ENCODE data around the gene DAAM1.

DNA sequence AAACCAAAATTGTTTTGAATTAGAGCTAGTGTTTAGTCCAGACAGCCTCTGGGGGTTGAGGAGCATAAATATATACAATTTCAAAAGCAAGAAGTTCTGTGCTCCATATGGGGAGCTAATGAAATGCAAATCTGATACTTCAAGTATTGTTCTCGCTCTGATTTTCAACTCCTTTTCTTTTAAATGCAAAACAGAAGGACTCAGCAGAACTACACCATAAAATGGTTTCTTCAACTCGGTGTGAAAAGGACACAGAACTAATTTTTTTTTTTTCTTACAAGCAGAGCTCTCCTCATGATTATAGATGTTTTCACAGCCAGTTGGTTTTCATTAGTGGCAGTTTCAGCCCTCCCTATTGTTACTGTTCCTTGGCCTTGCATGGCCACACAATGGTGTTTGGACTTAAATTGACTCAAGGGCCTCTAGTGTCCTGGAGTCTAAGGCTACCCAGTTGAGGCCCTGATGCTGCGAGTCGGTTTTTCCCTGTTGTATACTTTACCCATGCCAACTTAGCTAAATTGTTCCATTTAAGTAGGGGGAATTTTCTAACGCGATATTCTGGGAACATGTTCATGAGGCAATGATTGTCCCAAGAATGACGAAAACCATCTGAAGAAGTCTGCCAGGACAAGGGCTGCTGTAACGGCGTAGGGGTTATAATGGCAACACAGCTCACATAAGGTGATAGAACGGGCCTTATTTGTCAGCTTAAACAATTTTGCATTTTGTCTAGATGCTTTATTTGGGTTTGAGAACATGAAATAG lies 156.4 kb downstream of the DAAM1 start:
- TF ChIP-seq, protein P1, sequence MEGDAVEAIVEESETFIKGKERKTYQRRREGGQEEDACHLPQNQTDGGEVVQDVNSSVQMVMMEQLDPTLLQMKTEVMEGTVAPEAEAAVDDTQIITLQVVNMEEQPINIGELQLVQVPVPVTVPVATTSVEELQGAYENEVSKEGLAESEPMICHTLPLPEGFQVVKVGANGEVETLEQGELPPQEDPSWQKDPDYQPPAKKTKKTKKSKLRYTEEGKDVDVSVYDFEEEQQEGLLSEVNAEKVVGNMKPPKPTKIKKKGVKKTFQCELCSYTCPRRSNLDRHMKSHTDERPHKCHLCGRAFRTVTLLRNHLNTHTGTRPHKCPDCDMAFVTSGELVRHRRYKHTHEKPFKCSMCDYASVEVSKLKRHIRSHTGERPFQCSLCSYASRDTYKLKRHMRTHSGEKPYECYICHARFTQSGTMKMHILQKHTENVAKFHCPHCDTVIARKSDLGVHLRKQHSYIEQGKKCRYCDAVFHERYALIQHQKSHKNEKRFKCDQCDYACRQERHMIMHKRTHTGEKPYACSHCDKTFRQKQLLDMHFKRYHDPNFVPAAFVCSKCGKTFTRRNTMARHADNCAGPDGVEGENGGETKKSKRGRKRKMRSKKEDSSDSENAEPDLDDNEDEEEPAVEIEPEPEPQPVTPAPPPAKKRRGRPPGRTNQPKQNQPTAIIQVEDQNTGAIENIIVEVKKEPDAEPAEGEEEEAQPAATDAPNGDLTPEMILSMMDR (IDR thresholded peaks at IDR 0.05) = no peak
- no peak for TF ChIP-seq EZH2 (IDR thresholded peaks at IDR 0.05)
